GM19463 (cell line): ENCODE data around the gene TRPM5.

ENCODE experiments used
- ATAC-seq: cut with Tn5 transposase; IDR thresholded peaks from one replicate; pipeline ENCODE4 v1.9.1; 2021; ENCODE audit warnings: mild to moderate bottlenecking, moderate library complexity; ENCODE audit not compliant: unreplicated experiment

Gene TRPM5

GRCh38 chr11:2441171-2441570, 3.1 kb downstream of the TRPM5 start:
- no peak for ATAC-seq

GRCh38 chr11:2440646-2441045, 3.7 kb downstream of the TRPM5 start:
- ATAC-seq: no peak

GRCh38 chr11:2439820-2440219, 4.5 kb downstream of the TRPM5 start:
- no peak for ATAC-seq

GRCh38 chr11:2437516-2437915, 6.8 kb downstream of the TRPM5 start:
- no peak for ATAC-seq

- ATAC-seq: no peak
Observed at GRCh38 chr11:2436521-2437031, 7.7 kb downstream of the TRPM5 start.

- no peak for ATAC-seq
Observed at GRCh38 chr11:2436013-2436520, 8.2 kb downstream of the TRPM5 start.

- ATAC-seq: no peak
Observed at GRCh38 chr11:2435288-2436012, 8.9 kb downstream of the TRPM5 start.

GRCh38 chr11:2434506-2435255, 9.6 kb downstream of the TRPM5 start:
- ATAC-seq: no peak

- no peak for ATAC-seq
Observed at GRCh38 chr11:2434008-2434407, 10.3 kb downstream of the TRPM5 start.

- no peak for ATAC-seq
Observed at GRCh38 chr11:2433106-2433925, 11.0 kb downstream of the TRPM5 start.

GRCh38 chr11:2432628-2433071, 11.7 kb downstream of the TRPM5 start:
- ATAC-seq: no peak

- ATAC-seq: no peak
Observed at GRCh38 chr11:2432171-2432621, 12.1 kb downstream of the TRPM5 start.

GRCh38 chr11:2431395-2431794, 12.9 kb downstream of the TRPM5 start:
- ATAC-seq: no peak

- no peak for ATAC-seq
Observed at GRCh38 chr11:2428322-2428795, 16.0 kb downstream of the TRPM5 start.

- ATAC-seq: no peak
Observed at GRCh38 chr11:2427721-2428321, 16.5 kb downstream of the TRPM5 start.

GRCh38 chr11:2426826-2427521, 17.3 kb downstream of the TRPM5 start:
- no peak for ATAC-seq

GRCh38 chr11:2426221-2426620, 18.1 kb downstream of the TRPM5 start:
- ATAC-seq: no peak

GRCh38 chr11:2425506-2425905, 18.8 kb downstream of the TRPM5 start:
- ATAC-seq: no peak

- no peak for ATAC-seq
Observed at GRCh38 chr11:2424811-2425495, 19.4 kb downstream of the TRPM5 start.
